GM12865 (cell line): ENCODE results near the gene PDE9A.

Experiments
- DNase-seq: peaks from one replicate; pipeline ENCODE4 v3.0.0; 2010; ENCODE audit warnings: low read depth
- H3K4me3 ChIP-seq: 2 replicates; pipeline ENCODE4 v1.5.1; 2011; ENCODE audit warnings: mild to moderate bottlenecking, low read depth, low read length, control low read depth
- CTCF ChIP-seq: IDR thresholded peaks from 2 replicates; pipeline ENCODE4 v1.5.1; 2011; ENCODE audit warnings: low read length, control low read depth, low read depth, inconsistent platforms; ENCODE audit not compliant: insufficient read depth; ENCODE audit errors: missing control alignments

Gene PDE9A

GRCh38 chr21:42696501-42697040, 43.1 kb downstream of the PDE9A start:
- no peak for DNase-seq

GRCh38 chr21:42698733-42699132, 45.3 kb downstream of the PDE9A start:
- TF ChIP-seq CTCF, result no peak
- no peak for DNase-seq
- H3K4me3 ChIP-seq, result no peak overlapping the region

More at GRCh38 chr21:42696501-42697040, 43.1 kb downstream of the PDE9A start:
- TF ChIP-seq CTCF, result no peak
- H3K4me3 ChIP-seq, result no peak overlapping the region

- DNase-seq, result no peak
- H3K4me3 ChIP-seq, result no peak overlapping the region
- TF ChIP-seq CTCF, result no peak
These were observed 45.8 kb downstream of the PDE9A start for GRCh38 chr21:42699196-42699595.

- no peak for TF ChIP-seq CTCF
These were observed 48.5 kb downstream of the PDE9A start for GRCh38 chr21:42701706-42702456.

GRCh38 chr21:42702720-42703119, 49.3 kb downstream of the PDE9A start:
- no peak for TF ChIP-seq CTCF
- H3K4me3 ChIP-seq, result no peak overlapping the region
- DNase-seq, result no peak

More at GRCh38 chr21:42701706-42702456, 48.5 kb downstream of the PDE9A start:
- DNase-seq, result no peak
- no peak overlapping the region for H3K4me3 ChIP-seq

- DNase-seq, result no peak
- no peak for TF ChIP-seq CTCF
- H3K4me3 ChIP-seq, result no peak overlapping the region
These were observed 49.9 kb downstream of the PDE9A start for GRCh38 chr21:42703136-42703908.

GRCh38 chr21:42703965-42704364, 50.5 kb downstream of the PDE9A start:
- no peak for DNase-seq
- TF ChIP-seq CTCF, result no peak

More at GRCh38 chr21:42703965-42704364, 50.5 kb downstream of the PDE9A start:
- H3K4me3 ChIP-seq, result no peak overlapping the region
